Neural crest cell (in vitro differentiated cells): ENCODE results near the gene HOXC4. TPM values are rescaled to one million over a fixed set of nuclear protein-coding genes. Genes with fewer than 3 reads are reported as not detected.

ENCODE experiments used
- DNase-seq: peaks from one replicate; pipeline ENCODE4 v3.0.0; 2021; ENCODE audit warnings: low read depth, mixed read lengths, low spot score
- H3K27ac Mint-ChIP-seq: one replicate; pipeline ENCODE4 v1.8.0; 2021; ENCODE audit warnings: mild to moderate bottlenecking, mixed read lengths; ENCODE audit not compliant: unreplicated experiment
- H3K27me3 Mint-ChIP-seq: 2 replicates; pipeline ENCODE4 v1.8.0; 2021; ENCODE audit warnings: low read depth, mild to moderate bottlenecking, mixed read lengths
- H3K36me3 Mint-ChIP-seq: 2 replicates; pipeline ENCODE4 v1.8.0; 2021; ENCODE audit warnings: low read depth, mild to moderate bottlenecking, mixed read lengths
- H3K4me1 Mint-ChIP-seq: 2 replicates; pipeline ENCODE4 v1.8.0; 2021; ENCODE audit warnings: mixed read lengths
- H3K4me3 Mint-ChIP-seq: one replicate; pipeline ENCODE4 v1.8.0; 2021; ENCODE audit warnings: mild to moderate bottlenecking, mixed read lengths
- H3K9me3 Mint-ChIP-seq: 2 replicates; pipeline ENCODE4 v1.8.0; 2021; ENCODE audit warnings: mixed read lengths
- total RNA-seq: library from RNA; stranded (reverse); gene quantifications from 2 replicates; pipeline ENCODE4 v1.2.1, GENCODE V29; 2021
- TF ChIP-seq, protein P1 (sequence below): fragments of 200-600 bp; sonication (generic); conservative IDR thresholded peaks from 2 replicates; pipeline ENCODE4 v1.5.0; 2021; ENCODE audit warnings: antibody characterized with exemption, mild to moderate bottlenecking

The HOXC4 gene
- total RNA-seq, 1 donor from 2014 or later, result 5.6 TPM

DNA sequence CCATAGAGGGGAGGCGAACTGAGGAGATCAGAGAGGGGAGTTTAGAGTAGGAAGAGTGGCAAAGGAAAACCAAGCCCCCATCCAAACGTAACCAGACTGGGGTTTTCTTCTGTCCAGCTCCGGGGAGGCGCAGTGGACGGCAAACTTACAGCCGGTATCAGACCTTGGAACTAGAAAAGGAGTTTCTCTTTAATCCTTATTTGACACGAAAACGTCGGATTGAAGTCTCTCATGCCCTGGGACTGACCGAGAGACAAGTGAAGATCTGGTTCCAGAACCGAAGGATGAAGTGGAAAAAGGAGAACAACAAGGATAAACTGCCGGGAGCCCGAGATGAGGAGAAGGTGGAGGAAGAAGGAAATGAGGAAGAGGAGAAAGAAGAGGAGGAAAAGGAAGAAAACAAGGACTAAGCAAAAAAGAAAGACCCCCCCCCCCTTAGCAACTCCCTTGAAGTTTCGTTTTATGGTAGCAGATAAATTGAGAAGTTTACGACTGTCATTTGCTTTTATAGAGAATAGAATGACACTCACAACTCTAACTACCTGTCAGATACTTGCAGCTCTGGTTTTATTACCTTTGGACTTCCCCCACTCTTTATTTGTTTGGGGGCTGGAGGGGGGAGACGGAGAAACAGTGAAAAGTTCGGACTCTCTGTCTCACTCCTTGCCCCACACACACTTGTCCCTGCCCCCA lies 42.5 kb upstream of the HOXC4 start:
- H3K4me3 Mint-ChIP-seq, result peak overlapping the region; percentile 61
- DNase-seq, result no peak
- H3K36me3 Mint-ChIP-seq, result peaks cover 2% of the 10 kb centered on the region
- TF ChIP-seq, protein P1, sequence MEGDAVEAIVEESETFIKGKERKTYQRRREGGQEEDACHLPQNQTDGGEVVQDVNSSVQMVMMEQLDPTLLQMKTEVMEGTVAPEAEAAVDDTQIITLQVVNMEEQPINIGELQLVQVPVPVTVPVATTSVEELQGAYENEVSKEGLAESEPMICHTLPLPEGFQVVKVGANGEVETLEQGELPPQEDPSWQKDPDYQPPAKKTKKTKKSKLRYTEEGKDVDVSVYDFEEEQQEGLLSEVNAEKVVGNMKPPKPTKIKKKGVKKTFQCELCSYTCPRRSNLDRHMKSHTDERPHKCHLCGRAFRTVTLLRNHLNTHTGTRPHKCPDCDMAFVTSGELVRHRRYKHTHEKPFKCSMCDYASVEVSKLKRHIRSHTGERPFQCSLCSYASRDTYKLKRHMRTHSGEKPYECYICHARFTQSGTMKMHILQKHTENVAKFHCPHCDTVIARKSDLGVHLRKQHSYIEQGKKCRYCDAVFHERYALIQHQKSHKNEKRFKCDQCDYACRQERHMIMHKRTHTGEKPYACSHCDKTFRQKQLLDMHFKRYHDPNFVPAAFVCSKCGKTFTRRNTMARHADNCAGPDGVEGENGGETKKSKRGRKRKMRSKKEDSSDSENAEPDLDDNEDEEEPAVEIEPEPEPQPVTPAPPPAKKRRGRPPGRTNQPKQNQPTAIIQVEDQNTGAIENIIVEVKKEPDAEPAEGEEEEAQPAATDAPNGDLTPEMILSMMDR, result no peak
- peaks cover 3% of the 10 kb centered on the region for H3K4me1 Mint-ChIP-seq
- no peak overlapping the region for H3K27ac Mint-ChIP-seq
- H3K9me3 Mint-ChIP-seq, result no peaks in the 10 kb centered on the region
- peaks cover 99% of the 10 kb centered on the region for H3K27me3 Mint-ChIP-seq

DNA sequence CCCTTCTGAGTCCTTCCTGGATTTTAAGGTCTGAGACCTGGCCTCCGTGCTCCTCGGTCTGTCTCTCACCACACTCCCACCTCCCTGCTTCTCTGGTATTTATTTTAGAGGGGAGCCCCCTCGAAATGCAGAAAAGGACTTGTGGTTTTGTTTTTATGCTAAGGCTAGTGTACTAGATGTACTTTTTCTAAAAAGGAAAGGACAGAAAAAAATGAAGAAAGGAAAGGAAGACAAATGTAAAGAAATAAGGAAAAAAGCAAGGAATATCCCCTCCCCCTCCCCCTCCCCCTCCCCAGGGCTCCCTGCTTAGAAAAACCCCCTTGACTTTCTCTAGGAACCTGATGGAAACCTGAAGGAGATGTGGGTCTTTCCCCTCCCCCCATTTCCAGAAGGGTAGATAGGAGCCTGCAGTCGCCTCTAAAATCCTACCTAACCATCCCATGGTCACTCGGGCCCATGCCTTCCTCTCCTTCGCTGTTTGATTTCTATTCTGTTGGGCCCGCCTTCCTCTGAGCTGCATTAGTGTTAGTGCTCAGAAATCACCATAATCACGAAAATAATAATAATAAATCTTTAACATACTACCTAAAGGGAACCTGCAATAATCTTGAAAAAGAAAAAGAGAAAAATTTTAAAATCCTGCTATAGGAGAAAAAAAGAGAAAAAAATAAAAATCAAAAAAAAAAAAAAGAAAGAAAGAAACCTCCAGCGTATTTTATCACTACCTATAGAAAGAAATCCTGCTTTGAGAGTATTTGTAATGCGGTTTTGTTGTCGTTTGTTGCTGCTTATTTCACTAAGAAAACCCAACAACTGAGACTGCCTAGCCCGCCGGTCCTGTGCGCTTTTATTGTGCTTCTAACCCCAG lies 41.7 kb upstream of the HOXC4 start:
- no peak for DNase-seq
- Mint-ChIP-seq H3K4me3 (peak overlapping the region; percentile 61), H3K4me1 (no peaks in the 10 kb centered on the region), H3K27ac (no peak overlapping the region), H3K9me3 (no peaks in the 10 kb centered on the region), H3K36me3 (peaks cover 2% of the 10 kb centered on the region), H3K27me3 (peaks cover 99% of the 10 kb centered on the region)
- TF ChIP-seq, protein P1, result no peak

DNA sequence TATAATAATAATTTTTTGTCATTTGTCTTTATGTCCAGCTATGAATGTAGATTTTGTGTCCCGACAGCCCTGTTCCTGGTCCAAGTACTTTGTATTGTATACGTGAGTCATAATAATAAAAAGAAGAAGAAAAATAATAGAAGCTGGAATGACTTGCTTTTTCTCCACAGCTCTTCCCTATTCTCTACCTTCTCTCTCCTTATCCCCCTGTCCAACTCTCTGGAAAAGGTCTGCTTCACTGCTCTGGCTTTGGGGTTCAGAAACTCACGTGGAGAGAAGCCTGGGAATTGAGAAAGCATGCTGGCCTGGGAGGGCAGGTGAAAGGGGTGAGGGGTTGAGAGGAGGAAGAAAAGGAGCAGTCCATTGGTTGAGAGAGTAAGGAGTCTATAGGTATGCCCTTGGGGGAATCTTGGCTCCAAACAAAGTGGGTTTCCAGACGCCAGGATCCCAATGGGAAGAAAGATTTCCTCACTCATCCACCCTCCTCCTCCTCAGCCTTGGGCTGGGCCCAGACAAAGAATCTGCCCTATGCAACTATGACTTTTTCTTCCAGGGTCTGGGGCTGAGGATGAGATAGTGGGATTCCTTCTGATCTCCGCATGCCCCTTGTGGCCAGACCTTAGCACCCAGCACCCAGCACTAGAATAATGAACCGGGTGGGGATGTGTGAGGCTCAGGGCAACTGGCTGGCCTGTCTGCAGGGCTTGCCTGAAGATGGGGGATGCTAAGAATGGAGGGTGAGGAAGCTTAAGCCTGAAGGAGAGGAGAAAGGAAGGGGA lies 40.8 kb upstream of the HOXC4 start:
- Mint-ChIP-seq H3K4me1 (peaks cover 6% of the 10 kb centered on the region), H3K36me3 (peaks cover 2% of the 10 kb centered on the region), H3K4me3 (peak overlapping the region; percentile 61), H3K9me3 (no peaks in the 10 kb centered on the region), H3K27me3 (peaks cover 99% of the 10 kb centered on the region), H3K27ac (no peak overlapping the region)
- no peak for DNase-seq
- TF ChIP-seq, protein P1, result no peak

DNA sequence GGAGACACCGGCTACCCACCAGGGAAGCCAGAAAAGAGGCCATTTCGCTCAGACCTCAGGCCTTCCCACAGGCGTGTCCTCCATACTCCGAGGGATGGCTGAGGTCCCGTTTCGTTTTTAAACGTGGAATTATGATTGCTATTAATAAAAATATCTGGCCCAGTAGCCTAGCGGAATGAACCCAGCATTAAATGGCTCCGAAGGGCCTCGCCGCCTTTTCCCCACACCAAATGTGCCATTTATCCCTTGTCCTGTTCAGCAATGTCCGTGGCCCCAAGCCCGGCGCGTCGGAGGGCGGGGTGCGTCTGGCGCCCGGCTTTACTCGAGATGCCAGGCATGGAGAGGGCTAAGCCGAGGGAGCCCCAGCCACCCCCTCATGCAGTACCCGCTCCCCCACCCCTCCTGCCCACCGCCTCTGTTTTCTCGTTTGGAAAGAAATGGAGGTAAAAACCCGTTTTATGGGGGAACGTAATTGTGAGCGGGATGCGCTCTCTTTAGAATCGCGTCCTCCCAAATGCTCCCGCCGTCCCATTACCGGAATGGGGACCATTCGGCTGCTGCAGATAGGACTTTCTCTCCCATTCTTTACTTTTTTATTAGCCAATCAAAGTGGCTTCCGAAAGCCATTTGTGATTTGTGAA lies 39.1 kb upstream of the HOXC4 start:
- TF ChIP-seq, protein P1, result no peak
- peak overlapping the region; percentile 65 for H3K4me3 Mint-ChIP-seq

More for the DNA sequence above, 39.1 kb upstream of the HOXC4 start:
- no peak overlapping the region for H3K27ac Mint-ChIP-seq
- peaks cover 2% of the 10 kb centered on the region for H3K36me3 Mint-ChIP-seq
- H3K4me1 Mint-ChIP-seq, result peaks cover 6% of the 10 kb centered on the region
- no peaks in the 10 kb centered on the region for H3K9me3 Mint-ChIP-seq
- no peak for DNase-seq
- H3K27me3 Mint-ChIP-seq, result peaks cover 98% of the 10 kb centered on the region
